Calu3 (cell line): Measurements from ENCODE around the gene THUMPD1. TPM values are rescaled to one million over a fixed set of nuclear protein-coding genes. Genes with fewer than 3 reads are reported as not detected.
"Not testable (repeated sequence)": the region's sequence is repeated elsewhere in the genome, so short reads cannot be mapped to it uniquely, and the experiment has no call there.

Experiments used
- BruUV-seq: library from RNA; stranded (reverse); fragments of 400-500 nt; replicated peaks from 2 replicates; lab custom pipeline; 2021; lab: Mats Ljungman, UMichigan
- CTCF ChIA-PET: fragments of 300-600 bp; sonication (Branson Sonifier 250); formaldehyde crosslinking; loops from one replicate; lab custom pipeline; 2022; ENCODE audit warnings: antibody characterized with exemption; lab: Charles Lee
- DNase-seq: peaks from one replicate; pipeline ENCODE4 v3.0.0; 2022
- H3K27ac Mint-ChIP-seq: one replicate; pipeline ENCODE4 v1.8.0; 2022; ENCODE audit warnings: mixed read lengths; ENCODE audit not compliant: unreplicated experiment
- H3K27me3 Mint-ChIP-seq: one replicate; pipeline ENCODE4 v1.8.0; 2022; ENCODE audit warnings: mixed read lengths; ENCODE audit not compliant: unreplicated experiment
- H3K36me3 Mint-ChIP-seq: one replicate; pipeline ENCODE4 v1.8.0; 2022; ENCODE audit warnings: mild to moderate bottlenecking, moderate library complexity, mixed read lengths; ENCODE audit not compliant: insufficient read depth, unreplicated experiment
- H3K4me1 Mint-ChIP-seq: one replicate; pipeline ENCODE4 v1.8.0; 2022; ENCODE audit warnings: mild to moderate bottlenecking, low read depth, mixed read lengths; ENCODE audit not compliant: unreplicated experiment
- H3K4me3 Mint-ChIP-seq: one replicate; pipeline ENCODE4 v1.8.0; 2022; ENCODE audit warnings: mild to moderate bottlenecking, low read depth, moderate library complexity, mixed read lengths; ENCODE audit not compliant: unreplicated experiment
- H3K9me3 Mint-ChIP-seq: one replicate; pipeline ENCODE4 v1.8.0; 2022; ENCODE audit warnings: low read depth, mixed read lengths; ENCODE audit not compliant: unreplicated experiment
- intact Hi-C: fragments of 100-400 bp; cut with micrococcal nuclease; formaldehyde crosslinking; loops from one replicate; pipeline ENCODE4 v1.10.0; 2022; ENCODE audit not compliant: unreplicated experiment
- total RNA-seq: library from RNA; stranded (reverse); gene quantifications from 2 replicates; pipeline ENCODE4 v1.2.3, GENCODE V29; 2022
- TF ChIP-seq, protein P1 (sequence below): fragments of 200-600 bp; IDR thresholded peaks from one replicate; pipeline ENCODE4 v1.8.0; 2022; ENCODE audit warnings: antibody characterized with exemption; ENCODE audit not compliant: unreplicated experiment

THUMPD1 gene
- total RNA-seq, 1 experiment from 2014 or later, result 46.1 TPM

DNA sequence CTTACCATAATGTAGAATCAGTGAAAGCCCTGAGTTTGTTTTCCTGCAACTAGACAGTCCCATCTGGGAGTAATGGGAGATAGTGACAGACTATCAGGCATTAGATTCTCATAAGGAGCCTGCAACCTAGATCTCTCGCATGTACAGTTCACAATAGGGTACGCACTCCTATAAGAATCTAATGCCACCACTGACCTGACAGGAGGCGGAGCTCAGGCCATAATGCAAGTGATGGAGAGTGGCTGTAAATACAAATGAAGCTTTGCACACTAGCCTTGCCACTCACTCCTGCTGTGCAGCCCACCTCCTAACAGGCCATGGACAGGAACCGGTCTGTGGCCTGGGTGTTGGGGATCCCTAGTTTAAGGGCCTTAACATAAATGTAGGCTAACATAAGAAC, 21.4 kb downstream of the THUMPD1 start:
- BruUV-seq, result no TSS peak
- CTCF ChIA-PET, result no interaction called here
- TF ChIP-seq, protein P1, sequence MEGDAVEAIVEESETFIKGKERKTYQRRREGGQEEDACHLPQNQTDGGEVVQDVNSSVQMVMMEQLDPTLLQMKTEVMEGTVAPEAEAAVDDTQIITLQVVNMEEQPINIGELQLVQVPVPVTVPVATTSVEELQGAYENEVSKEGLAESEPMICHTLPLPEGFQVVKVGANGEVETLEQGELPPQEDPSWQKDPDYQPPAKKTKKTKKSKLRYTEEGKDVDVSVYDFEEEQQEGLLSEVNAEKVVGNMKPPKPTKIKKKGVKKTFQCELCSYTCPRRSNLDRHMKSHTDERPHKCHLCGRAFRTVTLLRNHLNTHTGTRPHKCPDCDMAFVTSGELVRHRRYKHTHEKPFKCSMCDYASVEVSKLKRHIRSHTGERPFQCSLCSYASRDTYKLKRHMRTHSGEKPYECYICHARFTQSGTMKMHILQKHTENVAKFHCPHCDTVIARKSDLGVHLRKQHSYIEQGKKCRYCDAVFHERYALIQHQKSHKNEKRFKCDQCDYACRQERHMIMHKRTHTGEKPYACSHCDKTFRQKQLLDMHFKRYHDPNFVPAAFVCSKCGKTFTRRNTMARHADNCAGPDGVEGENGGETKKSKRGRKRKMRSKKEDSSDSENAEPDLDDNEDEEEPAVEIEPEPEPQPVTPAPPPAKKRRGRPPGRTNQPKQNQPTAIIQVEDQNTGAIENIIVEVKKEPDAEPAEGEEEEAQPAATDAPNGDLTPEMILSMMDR, result no peak
- intact Hi-C loops, result no loop called here
- no peaks in the 10 kb centered on the region for H3K4me1 Mint-ChIP-seq
- no peaks in the 10 kb centered on the region for H3K36me3 Mint-ChIP-seq
- H3K27me3 Mint-ChIP-seq, result peaks cover 16% of the 10 kb centered on the region
- DNase-seq, result no peak
- H3K4me3 Mint-ChIP-seq, result no peak overlapping the region
- peaks cover 4% of the 10 kb centered on the region for H3K9me3 Mint-ChIP-seq
- H3K27ac Mint-ChIP-seq, result no peak overlapping the region

DNA sequence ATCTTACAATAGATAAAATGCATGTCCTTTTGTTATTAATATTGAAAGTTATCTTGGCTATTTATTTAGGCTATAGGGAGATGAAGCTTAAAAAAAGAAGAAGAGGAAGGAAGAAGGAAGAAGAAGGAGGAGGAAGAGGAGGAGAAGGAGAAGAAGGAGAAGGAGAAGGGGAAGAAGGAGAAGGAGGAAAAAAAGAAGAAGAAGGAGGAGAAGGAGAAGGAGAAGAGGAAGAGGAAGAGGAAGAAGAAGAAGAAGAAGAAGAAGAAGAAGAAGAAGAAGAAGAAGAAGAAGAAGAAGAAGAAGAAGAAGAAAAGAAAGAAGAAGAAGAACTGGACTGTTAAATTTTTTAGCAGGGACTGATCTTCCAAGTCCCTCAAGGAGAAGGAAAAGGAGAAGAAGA, 23.9 kb downstream of the THUMPD1 start:
- H3K27me3 Mint-ChIP-seq, result peaks cover 35% of the 10 kb centered on the region
- H3K36me3 Mint-ChIP-seq, H3K27ac Mint-ChIP-seq, BruUV-seq, intact Hi-C loops, DNase-seq, H3K4me3 Mint-ChIP-seq, H3K4me1 Mint-ChIP-seq, H3K9me3 Mint-ChIP-seq: not testable (repeated sequence)
- CTCF ChIA-PET, result interaction anchor here (0.7 kb wide), 1 partner anchor 21 kb away, joined by 3 read pairs; no protein-coding TSS in a partner anchor

DNA sequence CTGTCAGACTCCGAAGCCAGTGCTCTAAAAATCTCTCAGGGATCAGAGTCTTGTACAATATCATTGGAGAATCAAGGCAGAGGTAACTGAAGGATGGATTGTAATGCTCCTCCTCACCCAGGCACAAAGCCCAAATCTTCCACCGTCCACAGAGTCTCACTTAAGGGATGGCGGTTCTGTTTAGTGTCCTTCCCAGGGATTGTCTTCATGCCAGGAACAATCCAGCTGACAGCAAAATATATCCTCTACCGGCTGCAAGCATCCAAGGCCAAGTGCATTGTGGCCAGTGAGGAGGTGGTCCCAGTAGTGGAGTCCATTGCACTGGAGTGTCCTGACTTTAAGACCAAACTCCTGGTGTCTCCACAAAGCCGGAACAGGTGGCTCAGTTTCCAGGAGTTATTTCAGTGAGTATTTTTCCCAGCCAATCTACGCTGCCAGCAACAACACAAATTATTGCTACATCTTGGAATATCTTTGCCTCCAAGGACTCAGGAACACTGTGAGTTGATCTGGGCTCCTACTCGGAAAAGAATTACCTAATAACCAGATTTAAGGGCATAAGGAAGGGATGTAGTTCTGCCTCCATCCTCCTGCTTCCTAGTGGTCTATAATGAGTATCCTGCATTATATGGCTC, 30.2 kb downstream of the THUMPD1 start:
- Mint-ChIP-seq H3K9me3 (no peaks in the 10 kb centered on the region), H3K27me3 (peaks cover 20% of the 10 kb centered on the region), H3K4me3 (no peak overlapping the region), H3K36me3 (no peaks in the 10 kb centered on the region), H3K4me1 (no peaks in the 10 kb centered on the region), H3K27ac (no peak overlapping the region)
- no peak for DNase-seq
- intact Hi-C loops, result no loop called here
- BruUV-seq, result no TSS peak
- TF ChIP-seq, protein P1, result no peak
- CTCF ChIA-PET, result interaction anchor here (1.3 kb wide), 1 partner anchor 90 kb away, joined by 3 read pairs; no protein-coding TSS in a partner anchor

- not testable (repeated sequence) for BruUV-seq
- intact Hi-C loops, result loop anchor here (1.0 kb wide), 1 partner anchor 106 kb away; no protein-coding TSS in a partner anchor
- TF ChIP-seq, protein P1, result peak; percentile 60
Observed at GRCh38 chr16:20708129-20708528, 33.5 kb downstream of the THUMPD1 start.

DNA sequence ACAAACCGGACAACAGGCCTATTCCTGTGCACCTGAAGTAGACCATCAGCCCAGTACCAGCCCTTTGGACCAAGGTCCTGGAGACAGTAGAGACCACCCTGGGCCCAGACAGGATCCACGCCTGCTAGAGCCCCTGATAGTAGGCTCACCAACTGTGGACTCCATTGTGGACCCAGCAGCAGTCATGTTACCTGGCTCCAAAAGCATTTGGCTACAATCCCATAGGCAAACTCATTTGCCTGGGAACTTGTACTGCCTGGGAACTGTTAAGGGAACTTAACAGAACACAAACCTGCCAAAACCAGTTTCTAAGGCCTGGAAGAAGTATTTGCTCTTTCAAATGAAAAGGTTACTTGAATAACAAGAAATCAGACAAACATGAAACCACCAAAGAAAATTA, 34.2 kb downstream of the THUMPD1 start:
- intact Hi-C loops, result no loop called here
- Mint-ChIP-seq H3K27me3 (no peaks in the 10 kb centered on the region), H3K9me3 (no peaks in the 10 kb centered on the region), H3K4me3 (no peak overlapping the region), H3K27ac (no peak overlapping the region), H3K4me1 (no peaks in the 10 kb centered on the region), H3K36me3 (no peaks in the 10 kb centered on the region)
- no TSS peak for BruUV-seq
- CTCF ChIA-PET, result interaction anchor here (0.6 kb wide), 1 partner anchor 1043 kb away, joined by 3 read pairs; no protein-coding TSS in a partner anchor
- TF ChIP-seq, protein P1, result no peak
- no peak for DNase-seq

More at GRCh38 chr16:20708129-20708528, 33.5 kb downstream of the THUMPD1 start:
- H3K4me3 Mint-ChIP-seq, H3K4me1 Mint-ChIP-seq, CTCF ChIA-PET, H3K9me3 Mint-ChIP-seq, H3K36me3 Mint-ChIP-seq, H3K27me3 Mint-ChIP-seq, H3K27ac Mint-ChIP-seq: not testable (repeated sequence)
- DNase-seq, result peak; percentile 33

DNA sequence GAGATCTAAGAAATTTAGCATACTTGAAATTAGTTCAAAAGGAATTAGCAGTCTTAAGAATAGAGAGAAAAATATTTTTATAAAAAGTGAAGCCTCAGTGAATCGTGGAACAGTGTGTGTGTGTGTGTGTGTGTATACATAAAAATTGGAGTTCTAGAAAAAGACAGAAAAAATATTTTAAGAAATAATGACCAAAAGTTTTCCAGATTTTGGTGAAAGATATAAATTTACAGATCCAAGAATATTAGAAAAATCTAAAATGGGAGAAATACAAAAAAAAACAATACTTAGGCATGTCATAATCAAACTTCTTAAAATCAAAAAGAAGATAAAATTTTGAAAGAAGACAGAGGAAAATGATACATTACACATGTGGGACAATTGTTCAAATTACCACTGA, 35.6 kb downstream of the THUMPD1 start:
- H3K4me1 Mint-ChIP-seq, H3K27me3 Mint-ChIP-seq, intact Hi-C loops, DNase-seq, BruUV-seq, H3K9me3 Mint-ChIP-seq, H3K36me3 Mint-ChIP-seq, H3K27ac Mint-ChIP-seq, H3K4me3 Mint-ChIP-seq: not testable (repeated sequence)
- CTCF ChIA-PET, result interaction anchor here (0.7 kb wide), 1 partner anchor 629 kb away, joined by 3 read pairs; no protein-coding TSS in a partner anchor
